Loucy (cell line): ENCODE results near the gene HLA-A.

Source experiments
- H2AFZ ChIP-seq: fragments of 200-600 bp; sonication (generic); 2 replicates; pipeline ENCODE4 v1.6.0; 2016; ENCODE audit warnings: antibody characterized with exemption, mild to moderate bottlenecking, low read length, moderate library complexity
- H3F3A ChIP-seq: fragments of 200-600 bp; 2 replicates; pipeline ENCODE4 v1.6.0; 2016; ENCODE audit warnings: antibody characterized with exemption, low read depth, mild to moderate bottlenecking
- H3K27me3 ChIP-seq: fragments of 200-600 bp; sonication (generic); 2 replicates; pipeline ENCODE4 v1.6.1; 2014; ENCODE audit warnings: low read length, mild to moderate bottlenecking; ENCODE audit not compliant: insufficient read depth, poor library complexity, severe bottlenecking
- H3K36me3 ChIP-seq: fragments of 200-600 bp; sonication (generic); 2 replicates; pipeline ENCODE4 v1.6.1; 2016; ENCODE audit warnings: low read length; ENCODE audit not compliant: insufficient read depth
- H3K4me1 ChIP-seq: fragments of 200-600 bp; sonication (generic); 2 replicates; pipeline ENCODE4 v1.5.1; 2014; ENCODE audit warnings: low read length, mild to moderate bottlenecking; ENCODE audit not compliant: insufficient read depth, poor library complexity, severe bottlenecking
- H3K4me2 ChIP-seq: fragments of 200-600 bp; sonication (generic); 2 replicates; pipeline ENCODE4 v1.6.0; 2014; ENCODE audit warnings: antibody characterized with exemption, low read length, low read depth, mild to moderate bottlenecking; ENCODE audit not compliant: poor library complexity, severe bottlenecking
- H3K4me3 ChIP-seq: fragments of 200-600 bp; sonication (generic); 2 replicates; pipeline ENCODE4 v1.5.1; 2014; ENCODE audit warnings: low read length, mild to moderate bottlenecking, mixed read lengths; ENCODE audit not compliant: poor library complexity, severe bottlenecking
- H3K79me2 ChIP-seq: fragments of 200-600 bp; sonication (generic); 2 replicates; pipeline ENCODE4 v1.6.1; 2014; ENCODE audit warnings: low read length; ENCODE audit not compliant: insufficient read depth
- H3K9ac ChIP-seq: fragments of 200-600 bp; sonication (generic); 2 replicates; pipeline ENCODE4 v1.6.0; 2014; ENCODE audit warnings: mild to moderate bottlenecking, low read depth, low read length, moderate library complexity; ENCODE audit not compliant: poor library complexity, severe bottlenecking
- H3K9me2 ChIP-seq: fragments of 200-600 bp; sonication (generic); replicated peaks from 2 replicates; pipeline ENCODE4 v1.6.1; 2016; ENCODE audit warnings: low read depth, low read length, mixed read lengths
- H3K9me3 ChIP-seq: fragments of 200-600 bp; sonication (generic); 2 replicates; pipeline ENCODE4 v1.6.1; 2014; ENCODE audit warnings: mild to moderate bottlenecking, antibody characterized with exemption, low read length, low read depth; ENCODE audit not compliant: insufficient read depth
- H4K20me1 ChIP-seq: fragments of 200-600 bp; sonication (generic); 2 replicates; pipeline ENCODE4 v1.6.0; 2014; ENCODE audit warnings: antibody characterized with exemption, low read length, mild to moderate bottlenecking; ENCODE audit not compliant: insufficient read depth, poor library complexity, severe bottlenecking
- EZH2phosphoT487 ChIP-seq: fragments of 200-600 bp; IDR thresholded peaks from 2 replicates; pipeline ENCODE4 v1.6.1; 2018; ENCODE audit warnings: antibody characterized with exemption, mild to moderate bottlenecking, moderate library complexity, borderline replicate concordance
- TF ChIP-seq, protein P1 (sequence below): fragments of 200-600 bp; sonication (generic); conservative IDR thresholded peaks from 2 replicates; pipeline ENCODE4 v1.5.1; 2014; ENCODE audit warnings: mild to moderate bottlenecking, antibody characterized with exemption, low read length

The HLA-A gene

DNA sequence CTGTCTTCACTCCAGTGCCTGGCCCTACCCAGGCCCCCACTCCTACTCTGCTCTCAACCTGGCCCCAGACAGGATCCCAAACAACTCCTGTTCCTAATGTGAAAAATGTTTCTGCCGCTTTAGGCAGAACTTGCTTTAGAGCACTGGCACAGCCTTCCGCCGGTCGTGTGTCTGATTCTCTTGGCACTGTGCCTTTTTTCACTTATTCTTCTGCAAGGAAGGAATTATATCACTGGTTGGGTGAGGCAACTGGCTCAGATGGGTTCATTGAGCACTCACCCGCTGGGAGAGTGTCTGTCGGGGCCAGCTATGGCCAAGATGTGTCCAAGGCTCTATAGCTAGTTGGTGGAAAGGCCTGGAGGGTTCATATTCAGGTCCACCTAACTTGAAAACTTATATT, 33.6 kb upstream of the HLA-A start:
- no peaks in the 10 kb centered on the region for H3F3A ChIP-seq
- H3K9ac ChIP-seq, result no peak overlapping the region
- H4K20me1 ChIP-seq, result no peaks in the 10 kb centered on the region
- H3K9me2 ChIP-seq, result no peaks in the 10 kb centered on the region
- H3K79me2 ChIP-seq, result no peaks in the 10 kb centered on the region
- no peaks in the 10 kb centered on the region for H3K9me3 ChIP-seq
- H3K4me2 ChIP-seq, result no peak overlapping the region
- no peaks in the 10 kb centered on the region for H3K4me1 ChIP-seq
- no peak overlapping the region for H3K4me3 ChIP-seq
- H3K36me3 ChIP-seq, result no peaks in the 10 kb centered on the region
- TF ChIP-seq, protein P1, sequence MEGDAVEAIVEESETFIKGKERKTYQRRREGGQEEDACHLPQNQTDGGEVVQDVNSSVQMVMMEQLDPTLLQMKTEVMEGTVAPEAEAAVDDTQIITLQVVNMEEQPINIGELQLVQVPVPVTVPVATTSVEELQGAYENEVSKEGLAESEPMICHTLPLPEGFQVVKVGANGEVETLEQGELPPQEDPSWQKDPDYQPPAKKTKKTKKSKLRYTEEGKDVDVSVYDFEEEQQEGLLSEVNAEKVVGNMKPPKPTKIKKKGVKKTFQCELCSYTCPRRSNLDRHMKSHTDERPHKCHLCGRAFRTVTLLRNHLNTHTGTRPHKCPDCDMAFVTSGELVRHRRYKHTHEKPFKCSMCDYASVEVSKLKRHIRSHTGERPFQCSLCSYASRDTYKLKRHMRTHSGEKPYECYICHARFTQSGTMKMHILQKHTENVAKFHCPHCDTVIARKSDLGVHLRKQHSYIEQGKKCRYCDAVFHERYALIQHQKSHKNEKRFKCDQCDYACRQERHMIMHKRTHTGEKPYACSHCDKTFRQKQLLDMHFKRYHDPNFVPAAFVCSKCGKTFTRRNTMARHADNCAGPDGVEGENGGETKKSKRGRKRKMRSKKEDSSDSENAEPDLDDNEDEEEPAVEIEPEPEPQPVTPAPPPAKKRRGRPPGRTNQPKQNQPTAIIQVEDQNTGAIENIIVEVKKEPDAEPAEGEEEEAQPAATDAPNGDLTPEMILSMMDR, result no peak
- TF ChIP-seq EZH2phosphoT487, result no peak
- H3K27me3 ChIP-seq, result no peaks in the 10 kb centered on the region
- H2AFZ ChIP-seq, result no peak overlapping the region

DNA sequence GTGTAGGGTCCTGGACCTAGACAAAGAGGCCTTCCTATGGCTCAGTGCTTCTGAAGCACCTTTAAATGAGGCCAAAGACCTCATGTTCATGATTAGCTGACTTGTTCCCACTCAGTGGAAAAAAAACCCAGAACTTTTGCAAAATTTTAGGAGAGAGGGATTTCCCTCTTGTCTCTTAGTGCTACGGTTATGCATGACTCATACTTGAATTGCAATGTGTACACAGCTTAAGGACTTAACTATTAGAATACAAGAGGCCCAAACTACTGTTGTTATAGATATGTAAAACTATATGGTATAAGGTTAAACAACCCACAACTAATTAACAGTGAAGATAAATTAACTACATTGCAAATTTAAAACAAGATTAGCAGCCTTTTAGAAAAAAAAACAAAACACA, 32.3 kb upstream of the HLA-A start:
- no peaks in the 10 kb centered on the region for H4K20me1 ChIP-seq
- H3K9me2 ChIP-seq, result no peaks in the 10 kb centered on the region
- TF ChIP-seq, protein P1, result no peak
- no peaks in the 10 kb centered on the region for H3K4me1 ChIP-seq
- no peak overlapping the region for H3K4me3 ChIP-seq
- H3K9ac ChIP-seq, result no peak overlapping the region
- no peaks in the 10 kb centered on the region for H3K9me3 ChIP-seq
- no peaks in the 10 kb centered on the region for H3K27me3 ChIP-seq
- H2AFZ ChIP-seq, result no peak overlapping the region
- no peaks in the 10 kb centered on the region for H3F3A ChIP-seq
- no peaks in the 10 kb centered on the region for H3K36me3 ChIP-seq
- no peaks in the 10 kb centered on the region for H3K79me2 ChIP-seq
- no peak overlapping the region for H3K4me2 ChIP-seq

DNA sequence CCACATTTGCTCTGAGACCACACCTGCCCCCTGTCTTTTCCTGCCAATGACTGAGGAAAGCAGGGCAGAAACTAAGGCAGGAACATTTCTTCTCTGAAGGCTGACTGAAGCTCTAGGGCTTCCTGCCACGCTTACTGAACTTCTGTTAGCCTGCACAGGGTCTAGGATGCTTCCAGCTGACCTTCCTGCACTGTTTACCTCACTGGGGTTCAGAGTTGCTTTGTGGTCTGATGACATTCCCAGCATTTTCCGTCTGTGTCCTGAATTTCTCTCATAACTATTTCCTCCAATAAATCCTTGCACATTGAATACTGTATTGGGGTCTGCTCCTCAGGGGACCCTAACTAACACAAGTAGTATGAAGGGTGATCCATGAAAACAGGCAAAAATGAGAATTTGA, 29.5 kb upstream of the HLA-A start:
- Histone ChIP-seq H3K27me3 (no peaks in the 10 kb centered on the region), H3K36me3 (no peaks in the 10 kb centered on the region), H3F3A (no peaks in the 10 kb centered on the region), H3K9me2 (no peaks in the 10 kb centered on the region), H3K79me2 (no peaks in the 10 kb centered on the region), H3K9ac (no peak overlapping the region), H2AFZ (no peak overlapping the region), H4K20me1 (no peaks in the 10 kb centered on the region), H3K9me3 (no peaks in the 10 kb centered on the region), H3K4me2 (no peak overlapping the region), H3K4me1 (no peaks in the 10 kb centered on the region), H3K4me3 (no peak overlapping the region)
- no peak for TF ChIP-seq EZH2phosphoT487
- TF ChIP-seq, protein P1, result no peak
